IMR-90 (cell line): Measurements from ENCODE around the gene NTPCR. TPM values are rescaled to one million over a fixed set of nuclear protein-coding genes. Genes with fewer than 3 reads are reported as not detected.

Experiments used
- ATAC-seq: fragments of 200-7000 bp; cut with Tn5 transposase; 2 replicates; pipeline ENCODE4 v1.9.1; 2020; ENCODE audit warnings: low read depth, mild to moderate bottlenecking, moderate library complexity
- BruUV-seq: library from RNA; stranded (reverse); fragments of 400-500 nt; replicated peaks from 2 replicates; lab custom pipeline; 2021; lab: Mats Ljungman, UMichigan
- CTCF ChIA-PET: fragments of 300-600 bp; formaldehyde crosslinking; extraction: SDS; loops from one replicate; lab custom pipeline; 2021; ENCODE audit warnings: antibody characterized with exemption; lab: Yijun Ruan, JAX
- POLR2A ChIA-PET: fragments of 300-600 bp; sonication (Branson Sonifier 250); formaldehyde crosslinking; loops from one replicate; lab custom pipeline; 2022; ENCODE audit warnings: antibody characterized with exemption; ENCODE audit not compliant: unreplicated experiment; lab: Charles Lee
- DNase-seq: peaks from one replicate; pipeline ENCODE4 v3.0.0; 2013
- H2AFZ ChIP-seq: replicated peaks from 2 replicates; pipeline ENCODE3; 2013; ENCODE audit warnings: low read length, mild to moderate bottlenecking; ENCODE audit not compliant: poor library complexity
- H2AK5ac ChIP-seq: 2 replicates; pipeline ENCODE4 v1.6.1; 2013; ENCODE audit warnings: low read depth, low read length, inconsistent platforms
- H2AK9ac ChIP-seq: replicated peaks from 2 replicates; pipeline ENCODE3; 2013; ENCODE audit warnings: mild to moderate bottlenecking, low read depth, low read length, moderate library complexity; ENCODE audit not compliant: poor library complexity
- H2BK120ac ChIP-seq: 2 replicates; pipeline ENCODE4 v1.6.1; 2013; ENCODE audit warnings: low read depth, low read length, inconsistent platforms
- H2BK15ac ChIP-seq: 3 replicates; pipeline ENCODE4 v1.6.1; 2013; ENCODE audit warnings: low read depth, low read length, inconsistent platforms
- H2BK20ac ChIP-seq: 2 replicates; pipeline ENCODE4 v1.6.1; 2013; ENCODE audit warnings: low read depth, mild to moderate bottlenecking, inconsistent platforms, low read length, moderate library complexity
- H2BK5ac ChIP-seq: 2 replicates; pipeline ENCODE4 v1.6.1; 2013; ENCODE audit warnings: mild to moderate bottlenecking, low read depth, low read length, inconsistent platforms; ENCODE audit not compliant: poor library complexity, severe bottlenecking
- H3K14ac ChIP-seq: replicated peaks from 2 replicates; pipeline ENCODE4 v1.6.1; 2013; ENCODE audit warnings: low read depth, low read length, inconsistent platforms
- H3K18ac ChIP-seq: 2 replicates; pipeline ENCODE4 v1.6.1; 2013; ENCODE audit warnings: low read depth, low read length, control low read depth
- H3K23ac ChIP-seq: 2 replicates; pipeline ENCODE4 v1.6.1; 2013; ENCODE audit warnings: low read depth, low read length, inconsistent platforms
- H3K27ac ChIP-seq: 2 replicates; pipeline ENCODE4 v1.5.1; 2013; ENCODE audit warnings: mild to moderate bottlenecking, control low read depth, low read length; ENCODE audit not compliant: insufficient read depth
- H3K27me3 ChIP-seq: 2 replicates; pipeline ENCODE4 v1.6.1; 2013; ENCODE audit warnings: low read length; ENCODE audit not compliant: control insufficient read depth, insufficient read depth
- H3K36me3 ChIP-seq: 2 replicates; pipeline ENCODE4 v1.6.1; 2013; ENCODE audit warnings: low read length, mixed read lengths; ENCODE audit not compliant: control insufficient read depth, insufficient read depth
- H3K4ac ChIP-seq: 2 replicates; pipeline ENCODE4 v1.6.1; 2013; ENCODE audit warnings: low read depth, low read length, inconsistent platforms
- H3K4me1 ChIP-seq: 2 replicates; pipeline ENCODE4 v1.6.1; 2013; ENCODE audit warnings: low read length, mixed read lengths; ENCODE audit not compliant: control insufficient read depth, insufficient read depth
- H3K4me2 ChIP-seq: 2 replicates; pipeline ENCODE4 v1.6.1; 2013; ENCODE audit warnings: low read depth, mild to moderate bottlenecking, control low read depth, low read length, moderate library complexity
- H3K4me3 ChIP-seq: 2 replicates; pipeline ENCODE4 v1.5.1; 2013; ENCODE audit warnings: low read depth, mild to moderate bottlenecking, control low read depth, low read length, moderate library complexity; ENCODE audit not compliant: insufficient read depth
- H3K56ac ChIP-seq: 2 replicates; pipeline ENCODE4 v1.6.1; 2013; ENCODE audit warnings: low read length, inconsistent platforms; ENCODE audit not compliant: insufficient read depth; ENCODE audit errors: extremely low read depth
- H3K79me1 ChIP-seq, 2 experiments: 2 replicates each; pipeline ENCODE4 v1.6.1; 2013; ENCODE audit warnings: low read length in 2 of 2, inconsistent platforms in 1 of 2, low read depth in 1 of 2
- H3K9ac ChIP-seq: 2 replicates; pipeline ENCODE4 v1.6.1; 2013; ENCODE audit warnings: low read depth, low read length, control low read depth
- H3K9me1 ChIP-seq: 2 replicates; pipeline ENCODE4 v1.6.1; 2013; ENCODE audit warnings: low read length, inconsistent platforms; ENCODE audit not compliant: insufficient read depth
- H3K9me3 ChIP-seq: 2 replicates; pipeline ENCODE4 v1.6.1; 2013; ENCODE audit warnings: low read length; ENCODE audit not compliant: control insufficient read depth, insufficient read depth
- H4K20me1 ChIP-seq: 2 replicates; pipeline ENCODE4 v1.6.1; 2013; ENCODE audit warnings: low read length, inconsistent platforms; ENCODE audit not compliant: insufficient read depth
- H4K5ac ChIP-seq: 2 replicates; pipeline ENCODE4 v1.6.1; 2013; ENCODE audit warnings: mild to moderate bottlenecking, low read depth, low read length, control low read depth
- H4K8ac ChIP-seq, 2 experiments: 2 replicates each; pipeline ENCODE4 v1.6.1; 2013; ENCODE audit warnings: low read depth in 2 of 2, low read length in 2 of 2, control low read depth in 1 of 2, inconsistent platforms in 1 of 2
- H4K91ac ChIP-seq: 2 replicates; pipeline ENCODE4 v1.6.1; 2013; ENCODE audit warnings: low read depth, low read length, inconsistent platforms; ENCODE audit not compliant: insufficient read depth
- BHLHE40 ChIP-seq: fragments of 150-350 bp; IDR thresholded peaks from 2 replicates; pipeline ENCODE4 v1.6.1; 2016; ENCODE audit warnings: mild to moderate bottlenecking, low read depth, low read length
- CEBPB ChIP-seq: IDR thresholded peaks from 2 replicates; pipeline ENCODE4 v1.6.1; 2012; ENCODE audit warnings: low read depth, low read length, improper control_type of control experiment
- SMC3 ChIP-seq: fragments of 150-350 bp; IDR thresholded peaks from 2 replicates; pipeline ENCODE4 v1.6.1; 2016; ENCODE audit warnings: low read depth, mild to moderate bottlenecking, antibody characterized with exemption, low read length, moderate library complexity
- WGBS, 2 experiments: methylation state at CpG; one replicate each; pipeline versions ENCODE4 v1.1.5 to v1.1.7; 2013; ENCODE audit warnings: missing lambda C conversion rate in 2 of 2; ENCODE audit not compliant: insufficient read length in 1 of 2; ENCODE audit errors: extremely low coverage in 2 of 2; 5-methylcytosine and 5-hydroxymethylcytosine counted together
- dilution Hi-C: fragments of 300-500 bp; cut with HindIII; formaldehyde crosslinking; loops from one replicate; pipeline ENCODE4 v1.14.3; 2018; ENCODE audit warnings: low sequenced_read_pairs; ENCODE audit not compliant: unreplicated experiment
- in situ Hi-C: fragments of 300-500 bp; cut with MboI; formaldehyde crosslinking; loops from 3 replicates; pipeline ENCODE4 v1.14.3; 2019; ENCODE audit warnings: low sequenced_read_pairs, inconsistent platforms, mixed read lengths
- intact Hi-C: fragments of 100-400 bp; cut with micrococcal nuclease; formaldehyde crosslinking; loops from 2 replicates; pipeline ENCODE4 v1.10.0; 2022
- polyA plus RNA-seq, 3 experiments: library from polyadenylated mRNA; depleted of rRNA; stranded (reverse); fragments of >200 nt; gene quantifications; 2 replicates each; pipeline ENCODE4 v1.2.3, GENCODE V29; 2012; ENCODE audit warnings: low replicate concordance in 1 of 3
- total RNA-seq: library from RNA; depleted of rRNA; stranded (reverse); fragments of >200 nt; gene quantifications from 2 replicates; pipeline ENCODE4 v1.2.3, GENCODE V29; 2012

NTPCR gene
- total and polyA plus RNA-seq, 2 of the 4 experiments (the other 2 are of a cell fraction), result 13.3 to 16.5 TPM

GRCh38 chr1:232938926-232939325 is 11.5 kb upstream of the NTPCR start:
- Histone ChIP-seq H4K5ac (no peak overlapping the region), H4K20me1 (no peaks in the 10 kb centered on the region), H3K27me3 (no peaks in the 10 kb centered on the region; the same call in 1 of the 2 replicates), H4K91ac (no peak overlapping the region), H3K79me1 (no peaks in the 10 kb centered on the region), H3K18ac (no peak overlapping the region), H3K14ac (no peak overlapping the region), H2BK5ac (no peak overlapping the region), H3K36me3 (no peaks in the 10 kb centered on the region), H3K9ac (no peak overlapping the region), H2AK9ac (no peak overlapping the region), H2BK15ac (no peak overlapping the region), H3K56ac (no peak overlapping the region), H3K27ac (no peak overlapping the region), H3K4me3 (no peak overlapping the region), H3K4me2 (no peak overlapping the region), H3K9me3 (no peaks in the 10 kb centered on the region; the same call in 1 of the 2 replicates), H3K23ac (no peak overlapping the region), H4K8ac (no peak overlapping the region), H2BK120ac (no peak overlapping the region), H2AK5ac (no peak overlapping the region), H3K4ac (no peak overlapping the region), H2BK20ac (no peak overlapping the region), H3K4me1 (peaks cover 2% of the 10 kb centered on the region; the same call in 1 of the 2 replicates), H2AFZ (no peak overlapping the region), H3K9me1 (no peaks in the 10 kb centered on the region)
- no TSS peak for BruUV-seq
- DNase-seq (no peak), ATAC-seq (no peak)
- ChIA-PET POLR2A (no interaction called here), CTCF (no interaction called here)
- no CpG with 5 or more reads among the region's 11 CpGs for WGBS, 2 experiments
- dilution Hi-C loops, result loop anchor here (25.0 kb wide), 1 partner anchor 102 kb away; no protein-coding TSS in a partner anchor
- in situ Hi-C loops, result no loop called here
- TF ChIP-seq BHLHE40 (no peak), SMC3 (no peak), CEBPB (no peak)
- intact Hi-C loops, result no loop called here
